ENCODE data around the gene MORN1. TPM values are rescaled to one million over a fixed set of nuclear protein-coding genes. Genes with fewer than 3 reads are reported as not detected.

Gene MORN1
- total and polyA plus RNA-seq, 11 donors, result 2.2 to 8.2 (median 3.8) TPM

DNA sequence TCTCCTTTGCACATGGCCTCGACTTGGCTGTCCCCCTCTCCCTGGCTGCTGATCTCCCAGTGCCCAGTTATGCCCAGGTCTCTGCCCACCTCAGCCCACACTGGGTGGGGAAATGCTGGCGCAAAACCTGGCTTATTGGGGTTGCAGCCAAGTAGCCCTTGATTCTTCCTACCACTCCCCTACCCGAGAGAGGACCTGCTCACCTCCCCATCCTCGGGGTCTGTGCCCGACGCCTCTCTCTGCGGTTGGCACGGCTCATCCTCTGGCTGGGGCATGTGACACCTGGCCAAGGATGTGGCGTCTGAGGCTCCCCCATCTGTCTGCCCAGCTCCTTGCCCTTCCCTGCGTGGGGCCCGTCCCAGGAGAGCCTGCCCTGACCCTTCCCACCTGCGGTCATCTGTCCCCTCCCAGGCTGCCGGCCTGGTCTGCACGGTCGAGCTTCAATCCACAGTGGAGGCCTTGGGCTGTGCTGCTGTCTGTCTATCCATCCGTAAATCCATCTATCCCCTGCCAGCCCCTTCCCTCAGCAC lies 27.5 kb upstream of the MORN1 start:
- no peaks in the 10 kb centered on the region for H3K36me3 ChIP-seq
- DNase-seq, result peak in 1 of 5 donors; percentile 54
- H3K27me3 ChIP-seq, result peaks cover 7 to 59% (median 33%) of the 10 kb centered on the region in 9 donors
- peaks cover 0 to 14% (median 0%) of the 10 kb centered on the region in 12 donors for H3K9me3 ChIP-seq
- ATAC-seq, result no peak
- H3K4me1 ChIP-seq, result peaks cover 0 to 9% (median 8%) of the 10 kb centered on the region in 12 donors
- intact Hi-C loops (cut with DNase I), result loop anchor here in 8 of 10 donors (5.0 to 10.0 kb wide), 4 partner anchors 166 to 1006 kb away; partner anchors contain the start of gene PRXL2B (in 1 of the 8)
- H3K27ac ChIP-seq, result no peak overlapping the region
- WGBS, 4 donors, result 64 to 77% (median 71%) methylated on average over 14 to 16 of the region's 16 CpGs
- TF ChIP-seq POLR2A (IDR thresholded peaks at IDR 0.05), result no peak
- TF ChIP-seq, protein P1, sequence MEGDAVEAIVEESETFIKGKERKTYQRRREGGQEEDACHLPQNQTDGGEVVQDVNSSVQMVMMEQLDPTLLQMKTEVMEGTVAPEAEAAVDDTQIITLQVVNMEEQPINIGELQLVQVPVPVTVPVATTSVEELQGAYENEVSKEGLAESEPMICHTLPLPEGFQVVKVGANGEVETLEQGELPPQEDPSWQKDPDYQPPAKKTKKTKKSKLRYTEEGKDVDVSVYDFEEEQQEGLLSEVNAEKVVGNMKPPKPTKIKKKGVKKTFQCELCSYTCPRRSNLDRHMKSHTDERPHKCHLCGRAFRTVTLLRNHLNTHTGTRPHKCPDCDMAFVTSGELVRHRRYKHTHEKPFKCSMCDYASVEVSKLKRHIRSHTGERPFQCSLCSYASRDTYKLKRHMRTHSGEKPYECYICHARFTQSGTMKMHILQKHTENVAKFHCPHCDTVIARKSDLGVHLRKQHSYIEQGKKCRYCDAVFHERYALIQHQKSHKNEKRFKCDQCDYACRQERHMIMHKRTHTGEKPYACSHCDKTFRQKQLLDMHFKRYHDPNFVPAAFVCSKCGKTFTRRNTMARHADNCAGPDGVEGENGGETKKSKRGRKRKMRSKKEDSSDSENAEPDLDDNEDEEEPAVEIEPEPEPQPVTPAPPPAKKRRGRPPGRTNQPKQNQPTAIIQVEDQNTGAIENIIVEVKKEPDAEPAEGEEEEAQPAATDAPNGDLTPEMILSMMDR (IDR thresholded peaks at IDR 0.05), result no peak
- H3K4me3 ChIP-seq, result no peak overlapping the region

DNA sequence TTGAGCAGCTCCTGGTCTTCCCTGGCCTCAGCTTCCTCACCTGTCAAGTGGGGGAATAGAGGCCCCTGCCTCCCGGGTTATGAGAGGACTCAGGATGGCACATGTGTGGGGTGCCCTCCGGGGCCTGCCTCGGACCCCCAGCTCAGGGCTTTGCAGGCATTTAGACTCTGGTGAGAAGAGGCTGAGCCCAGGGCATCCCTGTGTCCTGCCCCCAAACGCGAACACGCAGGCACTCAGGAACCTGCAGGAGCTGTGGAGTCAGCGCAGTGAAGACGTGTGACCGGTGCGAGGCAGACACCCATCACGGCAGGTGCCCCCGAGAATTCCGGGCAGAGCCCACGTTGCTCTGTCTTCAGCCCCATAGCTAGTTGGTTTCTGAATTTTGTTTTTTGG lies 26.5 kb upstream of the MORN1 start:
- ATAC-seq (no peak), DNase-seq (peak in 1 of 5 donors; percentile 54)
- intact Hi-C loops (cut with DNase I), result loop anchor here in 8 of 10 donors (5.0 to 10.0 kb wide), 4 partner anchors 167 to 1007 kb away; partner anchors contain the start of gene PRXL2B (in 1 of the 8)
- peaks cover 0 to 7% (median 0%) of the 10 kb centered on the region in 12 donors for H3K9me3 ChIP-seq
- no peak overlapping the region for H3K4me3 ChIP-seq
- 64 to 73% (median 68%) methylated on average over 13 to 14 of the region's 14 CpGs for WGBS, 4 donors
- TF ChIP-seq, protein P1 (IDR thresholded peaks at IDR 0.05), result no peak
- TF ChIP-seq POLR2A (IDR thresholded peaks at IDR 0.05), result no peak
- peaks cover 7 to 59% (median 33%) of the 10 kb centered on the region in 9 donors for H3K27me3 ChIP-seq
- H3K36me3 ChIP-seq, result no peaks in the 10 kb centered on the region
- H3K27ac ChIP-seq, result no peak overlapping the region
- peaks cover 4 to 20% (median 17%) of the 10 kb centered on the region in 12 donors for H3K4me1 ChIP-seq

DNA sequence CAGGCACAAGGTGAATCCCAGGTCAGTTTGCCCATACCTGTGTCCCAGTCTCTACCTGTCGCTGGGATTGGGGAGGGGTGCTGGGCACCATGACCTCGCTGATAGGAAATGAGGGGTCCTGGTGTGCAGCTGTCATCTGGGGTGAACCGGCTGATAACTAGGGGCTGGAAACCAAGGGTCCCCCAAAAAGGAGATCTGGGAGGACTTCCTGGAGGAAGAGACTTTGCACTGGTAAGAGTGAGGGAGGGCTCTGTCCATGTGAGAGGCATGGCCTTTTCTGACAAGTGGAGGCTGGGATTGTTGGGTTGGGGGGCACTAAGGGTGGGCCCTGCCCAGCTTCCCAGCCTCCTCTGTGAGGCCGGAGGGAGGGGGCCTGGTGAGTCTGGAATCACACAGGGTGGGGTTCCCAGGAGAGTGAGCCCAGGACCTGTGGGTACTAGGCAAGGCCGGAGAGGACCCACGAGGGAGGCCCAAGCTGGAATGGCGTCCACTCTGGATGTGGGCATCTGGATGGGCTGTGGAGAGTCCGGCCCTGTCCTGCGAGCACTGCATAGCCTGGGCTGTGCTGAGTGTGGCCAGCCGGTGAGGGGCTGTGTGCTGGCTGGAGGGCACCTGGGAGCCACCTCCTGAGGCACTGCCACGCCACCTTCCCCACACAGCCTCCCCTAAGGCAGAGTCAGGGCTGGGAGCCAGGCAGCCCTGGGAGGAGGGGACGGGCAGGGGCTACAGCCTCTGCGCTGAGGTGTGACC lies 25.9 kb upstream of the MORN1 start:
- DNase-seq (peak in 1 of 5 donors; percentile 52), ATAC-seq (no peak)
- H3K4me1 ChIP-seq, result peaks cover 4 to 21% (median 17%) of the 10 kb centered on the region in 12 donors
- peaks cover 0 to under 1% (median 0%) of the 10 kb centered on the region in 12 donors for H3K9me3 ChIP-seq
- TF ChIP-seq, protein P1 (IDR thresholded peaks at IDR 0.05), result no peak
- no peak for TF ChIP-seq POLR2A (IDR thresholded peaks at IDR 0.05)
- WGBS, 4 donors, result 73 to 89% (median 76%) methylated on average over 10 to 13 of the region's 13 CpGs
- H3K27me3 ChIP-seq, result peaks cover 7 to 59% (median 33%) of the 10 kb centered on the region in 9 donors
- no peak overlapping the region for H3K27ac ChIP-seq
- intact Hi-C loops (cut with DNase I), result loop anchor here in 8 of 10 donors (5.0 to 10.0 kb wide), 4 partner anchors 168 to 1008 kb away; partner anchors contain the start of gene PRXL2B (in 1 of the 8)
- H3K4me3 ChIP-seq, result peak overlapping the region in 1 of 12 donors; percentile 46
- H3K36me3 ChIP-seq, result no peaks in the 10 kb centered on the region

DNA sequence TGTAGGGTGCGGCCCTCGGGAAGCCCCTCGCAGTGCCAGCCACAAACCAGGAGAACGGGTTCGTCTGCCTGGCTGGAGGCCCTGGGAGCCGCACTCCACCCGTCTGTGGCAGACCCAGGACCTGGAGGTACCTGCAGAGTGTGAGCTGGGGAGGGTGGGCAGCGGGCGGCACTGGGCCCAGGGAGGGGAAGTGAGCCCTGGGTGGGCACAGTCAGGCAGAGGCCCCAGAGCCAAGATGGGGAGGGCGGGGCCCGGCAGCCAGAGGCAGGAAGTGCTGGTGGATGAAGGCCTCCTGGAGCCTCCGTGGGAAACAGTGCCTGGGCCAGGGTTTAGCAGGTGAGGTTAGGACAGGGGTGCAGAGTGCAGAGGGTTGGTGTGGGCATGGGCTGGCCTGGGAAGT lies 25.0 kb upstream of the MORN1 start:
- no peak overlapping the region for H3K27ac ChIP-seq
- H3K4me1 ChIP-seq, result peaks cover 4 to 28% (median 24%) of the 10 kb centered on the region in 12 donors
- WGBS, 4 donors, result 35 to 50% (median 49%) methylated on average over 7 to 12 of the region's 12 CpGs
- intact Hi-C loops (cut with DNase I), result loop anchor here in 8 of 10 donors (5.0 to 10.0 kb wide), 4 partner anchors 168 to 1008 kb away; partner anchors contain the start of gene PRXL2B (in 1 of the 8)
- peaks cover 7 to 58% (median 33%) of the 10 kb centered on the region in 9 donors for H3K27me3 ChIP-seq
- ATAC-seq, result no peak
- H3K36me3 ChIP-seq, result no peaks in the 10 kb centered on the region
- peak in 1 of 5 donors; percentile 58 for DNase-seq
- no peaks in the 10 kb centered on the region for H3K9me3 ChIP-seq
- H3K4me3 ChIP-seq, result peak overlapping the region in 1 of 12 donors; percentile 46
- no peak for TF ChIP-seq POLR2A (IDR thresholded peaks at IDR 0.05)
- TF ChIP-seq, protein P1 (IDR thresholded peaks at IDR 0.05), result no peak
